Measurements from ENCODE around the gene RNF8. TPM values are rescaled to one million over a fixed set of nuclear protein-coding genes. Genes with fewer than 3 reads are reported as not detected.

RNF8 gene
- total and polyA plus RNA-seq, 2 experiments from 2014 or later: 30.6 to 30.8 TPM

DNA sequence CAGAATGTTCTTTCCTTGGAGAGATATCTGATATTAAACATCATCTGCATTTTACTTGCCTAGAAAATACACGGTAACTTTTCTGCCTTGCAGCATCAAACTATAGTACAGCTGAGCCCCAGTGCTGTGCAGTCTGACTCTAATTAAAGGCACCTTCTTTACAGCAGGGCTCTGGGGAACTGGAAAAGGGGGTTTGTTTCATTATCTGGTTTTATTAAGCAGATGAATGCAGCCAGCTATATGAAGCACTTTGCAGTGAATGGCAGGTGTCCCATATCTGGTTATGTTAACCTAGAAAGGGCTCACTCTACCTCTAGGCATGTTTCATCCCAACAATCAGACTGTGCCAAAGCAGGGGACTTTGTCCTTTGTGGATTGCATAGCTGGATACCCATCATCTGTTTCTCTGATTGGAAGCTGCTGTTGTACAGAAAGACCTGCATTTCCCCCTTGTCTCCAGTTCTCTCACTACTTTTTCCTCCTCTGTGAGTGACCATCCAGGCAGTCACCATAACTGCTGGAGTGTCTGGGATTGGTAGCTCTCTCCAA lies 39.7 kb downstream of the RNF8 start:
- H4K20me1 ChIP-seq (ENCODE audit: insufficient read depth, poor library complexity, severe bottlenecking): no peaks in the 10 kb centered on the region
- H3K4me1 ChIP-seq (ENCODE audit: insufficient read depth): no peaks in the 10 kb centered on the region
- H3K79me2 ChIP-seq: no peaks in the 10 kb centered on the region
- H3K27ac ChIP-seq: no peak overlapping the region
- no peak for DNase-seq (ENCODE audit: low spot score)
- H3K9me3 ChIP-seq (ENCODE audit: low read depth): no peaks in the 10 kb centered on the region
- H3K36me3 ChIP-seq (replicated peaks; ENCODE audit: insufficient read depth, low read depth): no peaks in the 10 kb centered on the region
- no peak for TF ChIP-seq EZH2phosphoT487 (IDR thresholded peaks at IDR 0.05; ENCODE audit: low read depth, severe bottlenecking, unreplicated experiment)
- no peak for TF ChIP-seq CTCF (IDR thresholded peaks at IDR 0.05; ENCODE audit: poor library complexity)
- no peak for TF ChIP-seq EZH2 (IDR thresholded peaks at IDR 0.05; ENCODE audit: borderline replicate concordance)
- H3K27me3 ChIP-seq: no peaks in the 10 kb centered on the region
- H3K4me3 ChIP-seq: no peak overlapping the region
- 96% methylated on average over 1 of the region's 1 CpG for WGBS (ENCODE audit: low lambda C conversion rate, missing lambda C conversion rate)
- H3K4me2 ChIP-seq: no peak overlapping the region
- H3K9me2 ChIP-seq (replicated peaks; ENCODE audit: insufficient read depth): no peaks in the 10 kb centered on the region
- no peak overlapping the region for H2AFZ ChIP-seq

- WGBS (ENCODE audit: low lambda C conversion rate, missing lambda C conversion rate): 92% methylated on average over 4 of the region's 4 CpGs
- TF ChIP-seq CTCF (IDR thresholded peaks at IDR 0.05; ENCODE audit: poor library complexity): no peak
- no peak for TF ChIP-seq EZH2phosphoT487 (IDR thresholded peaks at IDR 0.05; ENCODE audit: low read depth, severe bottlenecking, unreplicated experiment)
- no peak for TF ChIP-seq EZH2 (IDR thresholded peaks at IDR 0.05; ENCODE audit: borderline replicate concordance)
- Histone ChIP-seq H3K4me1 (ENCODE audit: insufficient read depth) (no peaks in the 10 kb centered on the region), H3K9me3 (ENCODE audit: low read depth) (no peaks in the 10 kb centered on the region), H4K20me1 (ENCODE audit: insufficient read depth, poor library complexity, severe bottlenecking) (no peaks in the 10 kb centered on the region), H3K9me2 (replicated peaks; ENCODE audit: insufficient read depth) (no peaks in the 10 kb centered on the region), H2AFZ (no peak overlapping the region), H3K27me3 (no peaks in the 10 kb centered on the region), H3K4me2 (no peak overlapping the region), H3K79me2 (no peaks in the 10 kb centered on the region), H3K4me3 (no peak overlapping the region), H3K27ac (no peak overlapping the region), H3K36me3 (replicated peaks; ENCODE audit: insufficient read depth, low read depth) (no peaks in the 10 kb centered on the region)
- DNase-seq (ENCODE audit: low spot score): no peak
Measured at GRCh38 chr6:37396571-37397180, 42.9 kb downstream of the RNF8 start.

- Histone ChIP-seq H3K4me3 (no peak overlapping the region), H3K36me3 (replicated peaks; ENCODE audit: insufficient read depth, low read depth) (no peaks in the 10 kb centered on the region), H2AFZ (no peak overlapping the region), H3K4me2 (no peak overlapping the region), H3K9me2 (replicated peaks; ENCODE audit: insufficient read depth) (no peaks in the 10 kb centered on the region), H3K79me2 (no peaks in the 10 kb centered on the region), H3K9me3 (ENCODE audit: low read depth) (no peaks in the 10 kb centered on the region), H3K4me1 (ENCODE audit: insufficient read depth) (no peaks in the 10 kb centered on the region), H4K20me1 (ENCODE audit: insufficient read depth, poor library complexity, severe bottlenecking) (no peaks in the 10 kb centered on the region), H3K27me3 (no peaks in the 10 kb centered on the region), H3K27ac (no peak overlapping the region)
- DNase-seq (ENCODE audit: low spot score): no peak
- no peak for TF ChIP-seq EZH2phosphoT487 (IDR thresholded peaks at IDR 0.05; ENCODE audit: low read depth, severe bottlenecking, unreplicated experiment)
- no peak for TF ChIP-seq EZH2 (IDR thresholded peaks at IDR 0.05; ENCODE audit: borderline replicate concordance)
- TF ChIP-seq CTCF (IDR thresholded peaks at IDR 0.05; ENCODE audit: poor library complexity): no peak
Measured at GRCh38 chr6:37399131-37399530, 45.3 kb downstream of the RNF8 start.

Measured in hepatocyte (in vitro differentiated cells).